GM12874 (cell line): ENCODE measurements around the gene ZNF22.

ENCODE experiments used
- TF ChIP-seq, protein P1 (sequence below): IDR thresholded peaks from 2 replicates; pipeline ENCODE4 v1.5.1; 2011; ENCODE audit warnings: low read depth, mild to moderate bottlenecking, control low read depth, low read length, moderate library complexity; ENCODE audit not compliant: insufficient read depth

The ZNF22 gene

DNA sequence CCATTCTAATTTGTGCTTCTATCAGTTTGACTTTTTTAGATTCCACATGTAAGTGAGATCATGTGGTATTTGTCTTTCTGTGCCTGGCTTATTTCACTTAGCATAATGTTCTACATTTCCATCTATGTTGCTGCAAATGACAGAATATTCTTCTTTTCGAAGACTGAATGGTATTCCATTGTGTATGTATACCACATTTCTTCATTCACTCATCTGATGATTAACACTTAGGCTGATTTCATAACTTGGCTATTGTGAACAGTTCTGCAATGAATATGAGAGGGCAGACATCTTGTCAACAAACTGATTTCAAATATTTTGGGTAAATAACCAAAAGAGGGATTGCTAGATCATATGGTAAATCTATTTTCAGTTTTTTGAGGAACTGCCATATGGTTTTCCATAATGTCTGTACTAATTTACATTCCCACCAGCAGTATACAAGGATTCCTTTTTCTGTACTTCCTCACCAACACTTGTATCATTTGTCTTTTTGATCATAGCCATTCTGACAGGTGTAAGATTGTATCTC lies 52.9 kb downstream of the ZNF22 start:
- TF ChIP-seq, protein P1, sequence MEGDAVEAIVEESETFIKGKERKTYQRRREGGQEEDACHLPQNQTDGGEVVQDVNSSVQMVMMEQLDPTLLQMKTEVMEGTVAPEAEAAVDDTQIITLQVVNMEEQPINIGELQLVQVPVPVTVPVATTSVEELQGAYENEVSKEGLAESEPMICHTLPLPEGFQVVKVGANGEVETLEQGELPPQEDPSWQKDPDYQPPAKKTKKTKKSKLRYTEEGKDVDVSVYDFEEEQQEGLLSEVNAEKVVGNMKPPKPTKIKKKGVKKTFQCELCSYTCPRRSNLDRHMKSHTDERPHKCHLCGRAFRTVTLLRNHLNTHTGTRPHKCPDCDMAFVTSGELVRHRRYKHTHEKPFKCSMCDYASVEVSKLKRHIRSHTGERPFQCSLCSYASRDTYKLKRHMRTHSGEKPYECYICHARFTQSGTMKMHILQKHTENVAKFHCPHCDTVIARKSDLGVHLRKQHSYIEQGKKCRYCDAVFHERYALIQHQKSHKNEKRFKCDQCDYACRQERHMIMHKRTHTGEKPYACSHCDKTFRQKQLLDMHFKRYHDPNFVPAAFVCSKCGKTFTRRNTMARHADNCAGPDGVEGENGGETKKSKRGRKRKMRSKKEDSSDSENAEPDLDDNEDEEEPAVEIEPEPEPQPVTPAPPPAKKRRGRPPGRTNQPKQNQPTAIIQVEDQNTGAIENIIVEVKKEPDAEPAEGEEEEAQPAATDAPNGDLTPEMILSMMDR = no peak
